HG03457 (cell line): ENCODE data around the gene PTRH2.

Source experiments
- ATAC-seq: cut with Tn5 transposase; IDR thresholded peaks from one replicate; pipeline ENCODE4 v1.9.1; 2021; ENCODE audit warnings: moderate number of reproducible peaks; ENCODE audit not compliant: unreplicated experiment

PTRH2 gene

GRCh38 chr17:59722623-59723022 is 15.4 kb upstream of the PTRH2 start:
- no peak for ATAC-seq

DNA sequence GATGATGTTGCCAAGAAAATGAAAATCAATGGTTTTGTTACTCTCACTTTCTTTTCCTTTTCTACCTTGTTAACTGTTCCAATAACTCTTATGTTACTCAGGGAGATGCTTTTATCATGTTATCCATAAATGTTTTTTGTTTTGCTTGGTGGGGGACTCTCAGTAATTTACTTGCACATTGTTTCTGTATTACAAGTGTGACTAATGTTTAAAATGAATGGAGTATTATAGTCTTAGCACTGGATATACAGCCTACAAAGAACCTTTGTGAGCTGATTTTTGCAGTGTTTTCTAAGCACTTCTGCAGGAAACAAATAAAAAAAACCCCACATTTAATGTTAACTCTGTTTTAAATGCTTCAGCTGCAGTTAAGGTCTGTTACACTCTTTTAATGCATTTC is 12.3 kb upstream of the PTRH2 start:
- no peak for ATAC-seq

DNA sequence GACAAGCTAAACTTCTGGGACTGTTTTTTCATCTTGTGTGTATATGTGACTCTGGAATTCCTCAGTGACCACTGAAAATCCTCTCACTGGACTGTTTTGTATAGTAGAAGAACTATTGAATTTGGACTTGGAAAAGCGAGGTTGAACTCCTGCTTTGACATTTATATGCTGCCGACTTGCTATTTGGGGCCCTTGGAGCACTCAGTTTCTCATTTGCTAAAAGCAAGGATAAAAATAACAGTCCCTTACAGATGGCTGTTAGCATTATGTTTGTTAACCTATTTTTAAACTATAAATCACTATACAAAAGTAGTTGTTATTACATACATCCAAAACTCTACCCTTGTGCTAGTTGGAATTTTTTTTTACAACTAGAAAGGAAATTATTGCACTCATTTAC is 9.2 kb upstream of the PTRH2 start:
- no peak for ATAC-seq

- ATAC-seq = no peak
These were observed 7.0 kb upstream of the PTRH2 start for GRCh38 chr17:59714255-59714654.

DNA sequence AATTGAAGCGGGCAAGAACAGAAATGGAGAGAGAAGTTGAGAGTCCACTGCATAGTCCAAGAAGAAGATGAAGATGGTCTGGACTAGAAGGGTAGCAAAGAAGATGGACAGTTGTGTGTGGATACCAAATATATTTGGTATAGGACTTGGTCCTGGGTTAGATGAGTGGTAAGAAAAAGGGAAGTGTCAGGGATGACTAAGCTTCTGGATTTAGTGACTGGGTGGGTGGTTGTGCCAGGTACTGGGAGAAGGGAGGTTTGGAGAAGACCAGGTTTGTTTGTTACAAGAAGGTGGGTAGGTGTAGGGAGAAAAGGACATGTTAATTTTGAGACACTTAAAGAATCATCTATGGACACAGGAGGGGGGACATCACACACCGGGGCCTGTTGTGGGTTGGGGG is 5.6 kb upstream of the PTRH2 start:
- no peak for ATAC-seq

DNA sequence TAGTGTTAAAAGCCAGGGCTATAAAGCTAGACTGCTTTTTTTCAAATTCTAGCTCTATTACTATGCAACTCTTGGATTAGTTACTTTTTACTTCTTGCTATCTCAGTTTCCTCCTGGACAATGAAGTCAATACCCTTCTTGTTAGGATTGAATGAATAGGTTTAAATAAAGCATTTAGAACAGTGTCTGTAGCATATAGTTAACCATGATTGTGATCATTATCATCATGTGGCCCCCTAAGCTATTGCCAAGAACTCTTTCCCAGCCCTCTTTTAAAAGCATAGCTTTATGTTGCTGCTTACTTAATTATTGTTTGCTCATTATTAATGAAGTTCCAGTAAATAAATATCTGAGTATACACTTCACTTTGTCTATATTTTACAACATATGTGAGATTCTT is 4.7 kb upstream of the PTRH2 start:
- ATAC-seq = no peak

- no peak for ATAC-seq
These were observed 771 bp upstream of the PTRH2 start for GRCh38 chr17:59707971-59708430.

DNA sequence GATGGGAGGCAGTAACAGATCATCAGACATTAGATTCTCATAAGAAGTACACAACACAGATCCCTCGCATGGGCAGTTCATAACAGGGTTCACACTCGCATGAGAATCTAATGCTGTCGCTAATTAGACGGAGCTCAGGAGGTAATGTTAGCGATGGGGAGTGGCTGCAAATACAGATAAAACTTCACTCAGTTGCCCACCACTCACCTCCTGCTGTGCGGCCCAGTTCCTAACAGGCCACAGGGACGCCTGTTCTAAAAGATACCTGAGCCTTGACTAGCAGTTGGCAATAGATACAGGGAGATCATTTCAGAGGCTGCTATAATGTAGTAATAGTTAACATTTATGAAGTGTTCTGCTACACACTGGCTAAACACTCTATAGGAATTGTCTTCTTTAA is 4.9 kb downstream of the PTRH2 start:
- ATAC-seq = no peak

- no peak for ATAC-seq
These were observed 7.4 kb downstream of the PTRH2 start for GRCh38 chr17:59699786-59700185.

GRCh38 chr17:59699218-59699617 is 8.0 kb downstream of the PTRH2 start:
- ATAC-seq = no peak

DNA sequence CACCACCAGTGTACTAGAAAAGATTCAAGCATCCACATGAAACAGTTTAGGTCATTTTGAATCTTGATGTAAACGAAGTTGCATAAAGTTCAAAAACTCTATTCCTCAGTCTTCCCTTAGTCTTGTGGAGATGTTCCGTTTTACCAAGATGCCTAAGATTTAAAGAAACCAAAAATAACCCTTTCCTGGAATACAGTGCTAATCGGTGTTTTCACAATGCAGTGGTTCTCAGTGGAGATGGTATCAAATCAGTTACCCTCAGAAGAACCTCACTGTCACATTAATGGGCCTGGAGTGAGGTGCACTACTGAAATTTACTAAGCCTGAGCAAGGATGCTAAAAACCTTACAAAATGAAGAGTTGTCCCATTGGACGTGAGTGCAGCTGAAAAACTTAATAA is 9.1 kb downstream of the PTRH2 start:
- ATAC-seq = no peak

GRCh38 chr17:59696682-59697277 is 10.4 kb downstream of the PTRH2 start:
- ATAC-seq = no peak

- ATAC-seq = no peak
These were observed 11.1 kb downstream of the PTRH2 start for GRCh38 chr17:59695945-59696681.

DNA sequence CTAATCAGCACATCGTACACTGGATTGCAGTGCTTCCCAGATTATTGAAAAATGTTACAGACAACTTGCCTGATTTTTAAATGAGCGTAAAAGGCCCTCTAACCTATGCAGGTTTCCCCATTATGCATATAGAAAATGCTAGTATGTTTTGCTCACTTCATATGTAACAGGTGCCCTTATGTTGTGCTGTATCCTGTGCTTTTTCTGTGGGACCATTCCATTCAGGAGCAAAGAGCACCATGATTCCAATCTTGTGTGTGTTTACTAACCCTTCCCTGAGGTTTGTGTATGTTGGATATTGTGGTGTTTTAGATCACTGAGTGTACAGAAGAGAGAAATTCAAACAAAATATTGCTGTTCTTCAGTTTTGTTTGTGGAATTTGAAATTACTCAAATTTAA is 12.9 kb downstream of the PTRH2 start:
- ATAC-seq = no peak

DNA sequence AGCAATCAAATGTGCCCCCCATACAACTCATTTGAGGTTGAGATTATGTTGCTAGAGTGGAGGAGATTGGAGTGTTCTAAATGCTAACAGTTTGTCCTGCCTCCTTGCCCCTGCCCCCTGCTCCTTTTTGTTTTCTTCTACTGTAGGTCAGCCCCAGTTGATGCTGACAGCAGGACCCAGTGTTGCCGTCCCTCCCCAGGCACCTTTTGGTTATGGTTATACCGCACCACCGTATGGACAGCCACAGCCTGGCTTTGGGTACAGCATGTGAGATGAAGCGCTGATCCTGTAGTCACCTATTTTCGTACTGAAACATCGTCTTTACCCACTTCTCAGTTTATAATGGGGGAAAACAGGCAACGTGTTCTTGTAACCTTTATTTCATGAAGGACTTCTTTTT is 13.6 kb downstream of the PTRH2 start:
- ATAC-seq = no peak

GRCh38 chr17:59688496-59688895 is 18.7 kb downstream of the PTRH2 start:
- no peak for ATAC-seq

DNA sequence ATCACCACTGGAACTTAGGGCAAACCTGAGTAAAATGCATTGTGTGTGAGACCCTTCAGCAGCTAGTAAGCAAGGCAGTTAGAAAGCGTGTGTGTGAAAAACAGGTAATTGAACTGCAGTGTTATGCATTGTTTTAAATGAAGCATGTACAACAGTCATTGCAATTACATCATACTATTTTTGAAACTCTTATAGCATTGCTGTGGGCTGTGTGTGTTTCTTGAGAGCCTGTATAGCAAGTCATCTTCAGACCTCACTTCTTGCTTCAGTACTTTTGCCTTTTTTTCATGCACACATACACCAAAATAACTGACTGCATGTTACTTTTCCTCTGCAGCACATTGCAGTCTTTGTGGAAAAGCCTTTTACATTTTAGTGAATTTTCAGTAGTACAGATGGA is 19.2 kb downstream of the PTRH2 start:
- ATAC-seq = no peak

DNA sequence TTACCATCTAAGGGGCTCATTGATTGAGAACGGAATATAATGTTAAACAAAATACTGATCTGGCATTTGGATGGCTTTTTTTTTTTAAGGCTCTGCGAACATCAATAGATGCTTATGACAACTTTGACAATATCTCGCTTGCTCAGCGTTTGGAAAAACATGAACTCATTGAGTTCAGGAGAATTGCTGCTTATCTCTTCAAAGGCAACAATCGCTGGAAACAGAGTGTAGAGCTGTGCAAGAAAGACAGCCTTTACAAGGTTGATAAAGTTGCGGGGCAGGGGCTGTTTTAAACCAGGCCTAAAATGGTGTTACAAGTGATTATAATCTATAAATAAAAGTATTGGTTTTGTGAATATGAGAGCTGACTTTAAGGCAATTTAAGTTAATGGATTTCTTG is 22.3 kb downstream of the PTRH2 start:
- ATAC-seq = no peak

GRCh38 chr17:59683283-59683682 is 23.9 kb downstream of the PTRH2 start:
- no peak for ATAC-seq

GRCh38 chr17:59680314-59680713 is 26.9 kb downstream of the PTRH2 start:
- ATAC-seq = no peak

- ATAC-seq = no peak
These were observed 28.3 kb downstream of the PTRH2 start for GRCh38 chr17:59678918-59679317.

- no peak for ATAC-seq
These were observed 30.5 kb downstream of the PTRH2 start for GRCh38 chr17:59676716-59677115.

DNA sequence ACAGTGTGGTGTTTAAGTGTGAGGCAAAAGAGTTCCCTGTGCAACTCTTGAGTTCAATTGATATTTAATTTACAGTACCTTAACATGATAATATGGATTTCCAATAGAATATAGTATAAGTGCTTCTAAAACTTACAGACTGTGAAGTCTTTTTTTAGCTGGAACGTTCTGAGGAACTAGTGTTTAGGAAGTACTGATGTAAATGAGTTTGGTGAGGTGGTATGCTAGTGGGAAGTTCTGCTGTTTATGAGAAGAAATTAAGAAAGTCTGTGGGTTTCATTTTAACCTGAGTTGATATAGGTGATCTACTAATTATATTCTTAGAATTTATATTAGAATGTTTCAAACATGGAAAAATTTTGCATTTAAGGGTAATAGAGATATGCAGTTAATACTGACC is 32.0 kb downstream of the PTRH2 start:
- no peak for ATAC-seq
